Measurements from ENCODE around the gene ARHGEF9.

DNA sequence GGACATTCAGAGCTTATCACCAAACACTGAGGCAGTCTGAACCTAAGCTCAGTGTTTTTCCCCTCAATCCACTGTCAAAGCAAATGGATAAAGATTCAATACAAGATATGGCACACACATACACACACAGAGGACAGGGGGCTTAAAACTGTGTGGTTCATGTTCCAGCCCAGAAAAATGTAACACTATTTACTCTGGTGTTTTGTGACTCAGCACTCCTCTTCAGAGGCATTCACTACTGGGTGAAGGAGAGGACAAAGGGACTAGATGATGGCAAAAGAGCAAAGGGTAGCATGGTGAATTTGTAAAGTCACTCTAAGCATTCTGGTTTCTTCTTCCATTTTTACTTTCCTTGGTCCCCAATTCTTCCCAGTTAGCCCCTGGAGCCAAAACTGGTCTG lies 120.3 kb downstream of the ARHGEF9 start:
- TF ChIP-seq, protein P1, sequence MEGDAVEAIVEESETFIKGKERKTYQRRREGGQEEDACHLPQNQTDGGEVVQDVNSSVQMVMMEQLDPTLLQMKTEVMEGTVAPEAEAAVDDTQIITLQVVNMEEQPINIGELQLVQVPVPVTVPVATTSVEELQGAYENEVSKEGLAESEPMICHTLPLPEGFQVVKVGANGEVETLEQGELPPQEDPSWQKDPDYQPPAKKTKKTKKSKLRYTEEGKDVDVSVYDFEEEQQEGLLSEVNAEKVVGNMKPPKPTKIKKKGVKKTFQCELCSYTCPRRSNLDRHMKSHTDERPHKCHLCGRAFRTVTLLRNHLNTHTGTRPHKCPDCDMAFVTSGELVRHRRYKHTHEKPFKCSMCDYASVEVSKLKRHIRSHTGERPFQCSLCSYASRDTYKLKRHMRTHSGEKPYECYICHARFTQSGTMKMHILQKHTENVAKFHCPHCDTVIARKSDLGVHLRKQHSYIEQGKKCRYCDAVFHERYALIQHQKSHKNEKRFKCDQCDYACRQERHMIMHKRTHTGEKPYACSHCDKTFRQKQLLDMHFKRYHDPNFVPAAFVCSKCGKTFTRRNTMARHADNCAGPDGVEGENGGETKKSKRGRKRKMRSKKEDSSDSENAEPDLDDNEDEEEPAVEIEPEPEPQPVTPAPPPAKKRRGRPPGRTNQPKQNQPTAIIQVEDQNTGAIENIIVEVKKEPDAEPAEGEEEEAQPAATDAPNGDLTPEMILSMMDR (IDR thresholded peaks at IDR 0.05), result no peak
- no peak for TF ChIP-seq POLR2AphosphoS5 (IDR thresholded peaks at IDR 0.05; ENCODE audit: low read depth, low read length)
